CD4-positive, alpha-beta T cell treated with Interleukin-4 for 4 hours (primary cell): ENCODE results near the gene SLC4A2.

Experiments
- DNase-seq: peaks from one replicate; pipeline ENCODE4 v3.0.0-alpha.2; 2020

SLC4A2 gene

DNA sequence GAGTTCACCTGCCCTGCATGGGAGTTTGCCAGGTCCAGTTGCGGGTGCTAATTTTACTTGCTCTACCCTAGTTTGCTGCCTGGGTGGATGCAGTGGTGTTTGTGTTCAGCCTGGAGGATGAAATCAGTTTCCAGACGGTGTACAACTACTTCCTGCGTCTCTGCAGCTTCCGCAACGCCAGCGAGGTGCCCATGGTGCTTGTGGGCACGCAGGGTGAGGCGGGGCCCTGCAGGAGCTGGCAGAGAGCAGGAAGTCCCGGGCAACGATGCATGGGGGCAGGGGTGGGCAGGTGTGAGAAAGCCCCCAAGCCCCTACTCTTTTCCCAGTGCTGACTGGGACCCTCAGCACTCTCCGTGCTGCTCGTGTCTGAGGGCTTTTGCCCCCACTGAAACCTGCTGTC, 58.2 kb downstream of the SLC4A2 start:
- peak; percentile 51 for DNase-seq

DNA sequence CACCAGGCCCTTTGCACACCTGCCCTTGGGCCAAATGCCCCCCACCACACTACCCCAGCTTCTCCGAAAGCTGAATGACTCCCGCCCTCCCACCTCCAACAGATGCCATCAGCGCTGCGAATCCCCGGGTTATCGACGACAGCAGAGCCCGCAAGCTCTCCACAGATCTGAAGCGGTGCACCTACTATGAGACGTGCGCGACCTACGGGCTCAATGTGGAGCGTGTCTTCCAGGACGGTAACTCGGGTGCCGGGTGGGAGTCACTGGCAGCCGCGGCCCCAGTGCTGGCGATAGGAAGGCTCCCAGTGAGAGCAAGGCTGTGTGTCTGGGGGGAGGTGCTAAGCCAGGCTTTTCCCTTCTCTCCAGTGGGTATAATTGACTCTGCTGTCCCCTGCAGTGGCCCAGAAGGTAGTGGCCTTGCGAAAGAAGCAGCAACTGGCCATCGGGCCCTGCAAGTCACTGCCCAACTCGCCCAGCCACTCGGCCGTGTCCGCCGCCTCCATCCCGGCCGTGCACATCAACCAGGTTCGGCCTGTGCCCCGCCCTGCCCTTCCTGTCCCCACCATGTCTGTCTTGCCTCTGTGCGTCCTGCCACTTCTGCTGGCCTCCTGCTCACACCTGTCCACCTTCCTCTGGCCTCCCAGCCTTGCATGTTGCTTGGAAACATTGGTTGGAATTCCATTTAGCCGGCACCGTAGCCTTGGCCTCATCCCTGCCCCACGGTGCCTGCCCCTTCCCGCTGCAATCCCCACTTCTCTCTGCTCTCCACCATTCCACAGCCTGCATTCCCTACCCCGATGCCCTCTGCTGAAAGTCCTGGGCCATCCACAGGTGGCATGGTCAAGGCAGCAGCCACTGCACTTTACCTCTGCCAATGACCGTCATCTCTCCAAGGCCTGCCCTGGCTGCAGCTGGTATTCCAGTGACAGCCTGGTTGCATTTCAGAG, 59.0 kb downstream of the SLC4A2 start:
- DNase-seq: no peak

DNA sequence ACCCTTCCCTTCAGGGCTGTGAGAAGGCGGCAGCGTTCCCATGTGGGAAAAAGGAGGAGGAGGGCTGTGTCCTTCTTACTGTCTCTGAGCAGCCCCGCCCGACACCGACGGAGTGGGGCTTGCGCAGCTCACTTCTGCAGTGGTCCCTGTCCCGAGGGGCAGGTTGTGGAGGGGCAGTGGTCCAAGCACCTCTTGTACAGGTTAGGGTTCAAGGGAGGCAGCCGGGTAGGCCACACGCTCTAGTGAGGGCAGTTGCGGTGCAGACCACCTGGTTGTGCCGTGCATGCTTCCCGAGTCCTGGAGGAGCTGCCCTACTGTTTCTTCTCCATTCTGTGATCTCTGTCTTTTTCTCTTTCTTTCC, 59.6 kb downstream of the SLC4A2 start:
- DNase-seq: no peak

DNA sequence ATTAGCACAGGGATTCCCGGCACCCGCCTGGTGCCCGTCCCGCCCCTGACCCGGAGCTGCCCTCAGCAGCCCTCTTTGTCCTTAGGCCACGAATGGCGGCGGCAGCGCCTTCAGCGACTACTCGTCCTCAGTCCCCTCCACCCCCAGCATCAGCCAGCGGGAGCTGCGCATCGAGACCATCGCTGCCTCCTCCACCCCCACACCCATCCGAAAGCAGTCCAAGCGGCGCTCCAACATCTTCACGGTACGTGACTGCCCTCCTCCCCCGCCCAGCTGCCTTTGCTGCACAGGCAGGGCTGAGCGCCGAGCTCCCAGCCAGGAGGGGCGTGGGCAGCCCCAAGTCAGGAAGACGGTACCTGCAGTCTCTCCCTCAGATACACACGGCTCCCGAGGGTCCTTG, 60.5 kb downstream of the SLC4A2 start:
- DNase-seq: no peak

GRCh38 chr7:151120896-151121295, 61.5 kb downstream of the SLC4A2 start:
- no peak for DNase-seq

DNA sequence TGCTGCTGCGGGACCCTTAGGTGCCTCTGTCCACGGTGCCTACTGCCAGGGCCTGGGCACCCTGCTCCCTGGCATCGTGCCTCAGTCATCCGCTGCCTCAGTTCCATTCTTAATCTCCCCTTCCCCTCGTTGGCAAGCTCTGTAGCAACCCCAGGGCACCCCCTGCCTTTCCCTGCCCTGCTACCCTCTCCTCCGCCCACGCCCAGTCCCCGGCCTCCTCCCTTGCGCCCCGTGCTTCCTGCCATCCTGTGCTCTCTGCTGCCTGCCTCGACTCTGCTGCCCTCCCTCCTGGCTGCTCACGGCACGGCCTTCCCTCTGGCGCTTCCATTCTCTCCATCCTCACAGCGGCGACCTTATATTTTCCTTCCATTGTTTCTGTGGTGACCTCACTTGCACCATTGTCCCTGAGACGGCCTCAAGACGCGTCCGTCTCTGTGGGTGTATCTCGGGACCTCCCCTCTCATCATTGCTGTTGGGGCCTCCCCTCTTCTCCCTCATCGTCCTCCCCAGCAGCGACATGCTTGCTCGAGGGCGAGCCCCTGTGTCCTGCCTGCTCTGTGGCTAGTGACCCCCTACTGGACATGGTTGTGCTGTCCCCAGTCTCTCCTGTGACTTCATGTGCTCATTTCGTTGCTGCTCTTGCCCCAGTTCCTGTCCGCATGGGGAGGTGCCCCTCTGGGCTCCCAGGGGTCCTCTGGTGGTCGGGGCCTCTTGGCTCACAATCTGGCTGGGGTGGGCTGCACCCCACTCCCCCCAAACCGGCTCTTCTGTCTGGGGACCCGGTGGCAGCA, 62.2 kb downstream of the SLC4A2 start:
- no peak for DNase-seq

- no peak for DNase-seq
These were observed 62.9 kb downstream of the SLC4A2 start for GRCh38 chr7:151122276-151122675.

- DNase-seq: no peak
These were observed 63.4 kb downstream of the SLC4A2 start for GRCh38 chr7:151122796-151123157.

GRCh38 chr7:151123158-151123821, 63.9 kb downstream of the SLC4A2 start:
- no peak for DNase-seq

GRCh38 chr7:151123822-151124464, 64.6 kb downstream of the SLC4A2 start:
- DNase-seq: peak; percentile 79

DNA sequence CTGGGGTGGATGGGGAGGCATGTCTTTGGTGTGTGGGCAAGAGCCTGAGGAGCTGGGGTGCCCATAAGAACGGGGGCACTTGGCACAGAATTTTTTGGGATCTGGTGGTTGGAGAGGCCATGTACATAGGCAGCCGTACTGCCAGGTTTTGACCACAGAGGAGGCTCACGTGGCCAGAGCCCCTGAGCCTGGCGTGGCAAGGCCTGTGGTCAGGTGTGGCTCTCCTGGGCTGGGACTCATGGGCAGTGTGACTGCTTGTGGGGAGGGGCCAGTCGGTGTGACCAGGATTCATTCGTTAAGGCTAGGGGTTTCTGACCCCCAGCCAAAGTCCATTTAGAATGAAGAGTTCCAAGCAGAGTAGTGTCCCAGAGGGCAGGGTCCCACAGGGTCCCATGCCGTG, 65.1 kb downstream of the SLC4A2 start:
- no peak for DNase-seq

DNA sequence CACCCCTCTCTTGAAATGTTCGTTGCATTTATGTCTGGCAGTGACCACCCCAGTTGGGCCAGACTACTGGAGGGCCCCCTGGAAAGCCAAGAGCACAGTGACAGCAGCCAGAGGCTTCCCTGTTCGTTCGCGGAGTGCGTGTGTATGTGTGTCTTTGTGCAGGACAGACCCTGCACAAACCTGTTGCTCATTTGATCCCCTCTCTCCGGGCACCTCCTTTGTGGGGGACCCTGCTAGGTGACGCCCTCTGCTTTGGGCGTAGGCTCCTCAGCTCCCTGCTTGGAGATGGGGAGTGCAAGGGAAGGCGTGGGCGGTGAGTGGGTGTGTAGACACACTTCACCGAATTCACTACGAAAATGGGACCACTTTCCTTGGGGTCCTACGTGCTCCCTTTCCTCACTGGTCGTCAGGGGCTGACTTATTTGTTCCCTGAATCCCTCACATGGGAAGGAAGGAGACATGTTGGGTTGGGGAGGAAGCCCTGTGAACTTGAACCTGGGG, 65.6 kb downstream of the SLC4A2 start:
- no peak for DNase-seq

GRCh38 chr7:151125470-151125845, 66.1 kb downstream of the SLC4A2 start:
- DNase-seq: no peak

DNA sequence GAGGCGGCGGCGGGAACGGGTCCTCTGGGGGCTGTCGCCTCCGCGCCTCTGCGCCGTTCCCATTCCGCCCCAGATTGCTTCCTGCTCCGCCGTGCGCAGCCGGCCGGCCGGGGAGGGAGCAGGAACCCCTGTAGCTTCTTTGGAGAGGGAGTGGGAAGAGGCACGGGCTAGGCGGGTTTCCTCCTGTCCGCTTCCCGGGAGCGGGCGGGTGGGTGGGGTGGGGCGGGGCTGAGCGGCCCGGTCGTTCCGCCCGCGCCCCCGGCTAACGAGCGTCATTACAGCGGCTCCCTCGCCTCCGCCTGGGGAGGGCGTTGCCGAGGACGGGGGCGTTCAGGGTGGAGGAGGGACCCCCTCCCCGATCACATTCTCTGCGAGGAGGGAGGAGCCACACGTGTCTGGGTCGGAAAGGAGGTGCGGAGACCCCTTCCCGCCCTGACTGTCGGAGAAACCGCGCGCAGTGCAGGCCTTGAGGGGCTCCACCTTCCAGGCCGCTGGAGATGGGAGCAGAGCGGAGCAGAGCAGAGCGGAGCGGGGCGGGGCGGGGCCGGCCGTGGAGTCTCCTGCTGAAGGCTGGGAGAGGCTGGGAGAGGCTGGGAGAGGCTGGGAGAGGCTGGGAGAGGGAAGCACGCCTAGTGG, 66.6 kb downstream of the SLC4A2 start:
- no peak for DNase-seq
